Measurements from ENCODE around the gene AP3S2. TPM values are rescaled to one million over a fixed set of nuclear protein-coding genes. Genes with fewer than 3 reads are reported as not detected.

Gene AP3S2
- total RNA-seq, 1 donor: 73.0 TPM

DNA sequence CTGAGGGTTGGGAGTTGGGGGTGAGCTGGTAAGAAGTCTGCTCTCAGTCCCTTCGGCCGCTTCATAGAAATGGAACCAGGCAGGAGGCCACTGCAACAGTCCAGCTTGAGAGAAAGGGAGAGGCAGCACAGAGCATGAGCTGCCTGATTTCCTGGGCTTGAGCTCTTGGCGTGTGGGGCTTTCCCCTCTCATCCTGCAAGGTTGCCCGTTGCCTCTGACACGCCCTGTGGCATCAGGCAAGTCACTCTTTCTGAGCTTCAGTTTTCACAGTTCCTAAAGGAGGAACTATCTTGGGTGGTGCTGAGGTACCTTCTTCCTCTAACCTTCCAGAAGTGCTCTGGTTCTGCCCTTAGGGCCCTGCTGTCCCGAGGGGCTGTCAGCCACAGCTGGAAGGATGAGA is 112.7 kb downstream of the AP3S2 start:
- TF ChIP-seq, protein P1, sequence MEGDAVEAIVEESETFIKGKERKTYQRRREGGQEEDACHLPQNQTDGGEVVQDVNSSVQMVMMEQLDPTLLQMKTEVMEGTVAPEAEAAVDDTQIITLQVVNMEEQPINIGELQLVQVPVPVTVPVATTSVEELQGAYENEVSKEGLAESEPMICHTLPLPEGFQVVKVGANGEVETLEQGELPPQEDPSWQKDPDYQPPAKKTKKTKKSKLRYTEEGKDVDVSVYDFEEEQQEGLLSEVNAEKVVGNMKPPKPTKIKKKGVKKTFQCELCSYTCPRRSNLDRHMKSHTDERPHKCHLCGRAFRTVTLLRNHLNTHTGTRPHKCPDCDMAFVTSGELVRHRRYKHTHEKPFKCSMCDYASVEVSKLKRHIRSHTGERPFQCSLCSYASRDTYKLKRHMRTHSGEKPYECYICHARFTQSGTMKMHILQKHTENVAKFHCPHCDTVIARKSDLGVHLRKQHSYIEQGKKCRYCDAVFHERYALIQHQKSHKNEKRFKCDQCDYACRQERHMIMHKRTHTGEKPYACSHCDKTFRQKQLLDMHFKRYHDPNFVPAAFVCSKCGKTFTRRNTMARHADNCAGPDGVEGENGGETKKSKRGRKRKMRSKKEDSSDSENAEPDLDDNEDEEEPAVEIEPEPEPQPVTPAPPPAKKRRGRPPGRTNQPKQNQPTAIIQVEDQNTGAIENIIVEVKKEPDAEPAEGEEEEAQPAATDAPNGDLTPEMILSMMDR (IDR thresholded peaks at IDR 0.05; ENCODE audit: insufficient read depth, low read depth, low read length): no peak
- no peak for DNase-seq (ENCODE audit: low read depth)
- H3K4me3 ChIP-seq (ENCODE audit: low read depth, low read length): no peak overlapping the region

DNA sequence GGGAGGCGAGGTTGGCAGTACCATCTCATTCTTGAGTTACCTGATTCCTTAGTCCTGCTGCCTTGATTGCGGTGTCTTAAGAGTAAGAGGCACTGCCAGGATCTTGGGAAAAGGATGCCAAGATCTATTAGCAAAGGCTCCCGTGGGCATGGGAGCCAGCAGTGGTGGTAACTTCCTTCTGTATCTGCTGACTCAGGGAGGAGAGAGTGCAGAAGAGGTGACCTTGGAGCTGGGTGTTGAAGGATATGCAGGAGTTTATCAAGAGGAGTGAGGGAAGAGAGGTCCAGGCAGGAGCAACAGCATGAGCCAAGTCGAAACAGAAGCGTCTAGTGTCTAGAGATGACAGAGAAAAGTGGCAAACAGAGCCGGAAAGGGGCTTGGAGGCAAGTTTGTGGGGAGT is 113.2 kb downstream of the AP3S2 start:
- no peak for DNase-seq (ENCODE audit: low read depth)
- no peak overlapping the region for H3K4me3 ChIP-seq (ENCODE audit: low read depth, low read length)
- TF ChIP-seq, protein P1 (IDR thresholded peaks at IDR 0.05; ENCODE audit: insufficient read depth, low read depth, low read length): no peak

Small RNA genes lying within 50 kb of the gene (small RNA-seq; reads per million reads assigned to genes)
- gene MIR5009 (not detected), gene MIR5094 (not detected), gene RNU6-1111P (not detected), gene RNU7-111P (not detected)

Other genes starting within 250 kb of the AP3S2 start
- gene KIF7, start 238.5 kb downstream of the AP3S2 start, total RNA-seq: 12.2 and 13.4 TPM in 2 replicates
- under 0.01 and 0.43 TPM in 2 replicates for gene PLIN1, start 214.6 kb downstream of the AP3S2 start, total RNA-seq
- gene PEX11A, start 203.2 kb downstream of the AP3S2 start, total RNA-seq: 3.9 and 8.2 TPM in 2 replicates
- gene WDR93, start 203.2 kb downstream of the AP3S2 start, total RNA-seq: under 0.01 TPM in 1 of 2 replicates, not detected in the other
- gene MESP1, start 142.7 kb downstream of the AP3S2 start, total RNA-seq: under 0.01 TPM in 2 replicates
- 0.32 and 0.43 TPM in 2 replicates for gene MESP2, start 117.7 kb downstream of the AP3S2 start, total RNA-seq
- gene ANPEP, start 79.1 kb downstream of the AP3S2 start, total RNA-seq: 52.5 and 54.0 TPM in 2 replicates
- 10.8 and 16.1 TPM in 2 replicates for gene ARPIN, start 19.0 kb upstream of the AP3S2 start, total RNA-seq
- 13.0 and 16.8 TPM in 2 replicates for gene ZNF710, start 107.3 kb upstream of the AP3S2 start, total RNA-seq
- 70.4 and 75.7 TPM in 2 replicates for gene IDH2, start 208.5 kb upstream of the AP3S2 start, total RNA-seq